Hepatocyte (in vitro differentiated cells): Measurements from ENCODE around the gene FOXB2.

Source experiments
- EZH2 ChIP-seq: fragments of 200-600 bp; sonication (generic); IDR thresholded peaks from 2 replicates; pipeline ENCODE4 v1.6.1; 2016; ENCODE audit warnings: antibody characterized with exemption, mild to moderate bottlenecking, borderline replicate concordance
- EZH2phosphoT487 ChIP-seq: fragments of 200-600 bp; sonication (generic); IDR thresholded peaks from one replicate; pipeline ENCODE4 v1.6.1; 2018; ENCODE audit warnings: antibody characterized with exemption, mild to moderate bottlenecking, low read depth, moderate library complexity; ENCODE audit not compliant: unreplicated experiment, severe bottlenecking
- TF ChIP-seq, protein P1 (sequence below): fragments of 200-600 bp; sonication (generic); IDR thresholded peaks from 2 replicates; pipeline ENCODE4 v1.5.1; 2016; ENCODE audit warnings: antibody characterized with exemption, mild to moderate bottlenecking; ENCODE audit not compliant: poor library complexity

DNA sequence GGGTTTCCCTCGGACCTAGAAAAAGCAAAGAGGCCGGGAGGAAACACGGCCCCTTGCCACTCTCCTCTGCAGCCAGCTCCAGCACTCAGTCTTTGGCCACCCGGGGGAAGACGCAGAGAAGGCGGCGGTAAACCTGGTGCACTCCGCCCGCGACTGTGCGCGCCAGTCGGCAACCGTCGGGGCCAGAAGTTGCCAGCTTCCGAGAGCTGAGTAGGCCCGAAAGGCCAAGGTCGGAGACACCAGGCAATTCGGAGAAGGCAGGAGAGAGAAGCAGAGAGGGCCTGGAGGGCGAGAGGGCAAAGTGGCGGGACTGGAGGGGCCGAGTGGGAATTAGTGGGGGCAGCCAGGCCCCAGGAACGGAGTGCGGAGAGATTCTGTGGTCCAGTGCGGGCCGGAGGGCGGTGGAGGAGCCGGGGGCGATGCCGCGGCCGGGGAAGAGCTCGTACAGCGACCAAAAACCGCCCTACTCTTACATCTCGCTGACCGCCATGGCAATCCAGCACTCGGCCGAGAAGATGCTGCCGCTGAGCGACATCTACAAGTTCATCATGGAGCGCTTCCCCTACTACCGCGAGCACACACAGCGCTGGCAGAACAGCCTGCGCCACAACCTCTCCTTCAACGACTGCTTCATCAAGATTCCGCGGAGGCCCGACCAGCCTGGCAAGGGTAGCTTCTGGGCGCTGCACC, at the start of gene FOXB2:
- TF ChIP-seq, protein P1, sequence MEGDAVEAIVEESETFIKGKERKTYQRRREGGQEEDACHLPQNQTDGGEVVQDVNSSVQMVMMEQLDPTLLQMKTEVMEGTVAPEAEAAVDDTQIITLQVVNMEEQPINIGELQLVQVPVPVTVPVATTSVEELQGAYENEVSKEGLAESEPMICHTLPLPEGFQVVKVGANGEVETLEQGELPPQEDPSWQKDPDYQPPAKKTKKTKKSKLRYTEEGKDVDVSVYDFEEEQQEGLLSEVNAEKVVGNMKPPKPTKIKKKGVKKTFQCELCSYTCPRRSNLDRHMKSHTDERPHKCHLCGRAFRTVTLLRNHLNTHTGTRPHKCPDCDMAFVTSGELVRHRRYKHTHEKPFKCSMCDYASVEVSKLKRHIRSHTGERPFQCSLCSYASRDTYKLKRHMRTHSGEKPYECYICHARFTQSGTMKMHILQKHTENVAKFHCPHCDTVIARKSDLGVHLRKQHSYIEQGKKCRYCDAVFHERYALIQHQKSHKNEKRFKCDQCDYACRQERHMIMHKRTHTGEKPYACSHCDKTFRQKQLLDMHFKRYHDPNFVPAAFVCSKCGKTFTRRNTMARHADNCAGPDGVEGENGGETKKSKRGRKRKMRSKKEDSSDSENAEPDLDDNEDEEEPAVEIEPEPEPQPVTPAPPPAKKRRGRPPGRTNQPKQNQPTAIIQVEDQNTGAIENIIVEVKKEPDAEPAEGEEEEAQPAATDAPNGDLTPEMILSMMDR, result no peak
- peak; percentile 99 for TF ChIP-seq EZH2
- peak; percentile 76 for TF ChIP-seq EZH2phosphoT487
